ENCODE measurements around the gene WDR45. TPM values are rescaled to one million over a fixed set of nuclear protein-coding genes. Genes with fewer than 3 reads are reported as not detected.

The WDR45 gene
- total and polyA plus RNA-seq, 8 donors: 12.2 to 209 (median 83.1) TPM

GRCh38 chrX:49029876-49030275 is 49.8 kb downstream of the WDR45 start:
- H3K27me3 ChIP-seq: no peaks in the 10 kb centered on the region
- H3K36me3 ChIP-seq: peaks cover 12 to 62% (median 51%) of the 10 kb centered on the region in 4 donors
- intact Hi-C loops (cut with DNase I; ENCODE audit: low total_unique reads): no loop called here
- WGBS, 5 donors: 70 to 100% (median 80%) methylated on average over 1 to 6 of the region's 6 CpGs
- TF ChIP-seq POLR2A (IDR thresholded peaks at IDR 0.05) (no peak), CTCF (IDR thresholded peaks at IDR 0.05) (no peak), EP300 (IDR thresholded peaks at IDR 0.05) (no peak), POLR2AphosphoS5 (IDR thresholded peaks at IDR 0.05) (no peak)
- H3K9me3 ChIP-seq: peaks cover 0 to under 1% (median 0%) of the 10 kb centered on the region in 4 donors
- H3K4me3 ChIP-seq: no peak overlapping the region
- H3K27ac ChIP-seq: peak overlapping the region in 1 of 5 donors; percentile 5
- DNase-seq: peak in 1 of 2 donors; percentile 54
- H3K4me1 ChIP-seq: peaks cover 0 to 15% (median 6%) of the 10 kb centered on the region in 4 donors

Small RNA genes within 50 kb of the gene (small RNA-seq; reads per million reads assigned to genes)
- gene RNU4-52P: 0.07 to 0.69 (median 0.11) reads per million in 4 donors

Other genes with a start within 250 kb of the WDR45 start
- 10 to 100 TPM in 2 of 5 donors, 1 to 10 TPM in 3; 1.3 to 46.6 (median 7.0) TPM for gene PCSK1N, start 244.3 kb downstream of the WDR45 start, total RNA-seq
- 10 to 100 TPM; 12.4 to 15.3 (median 13.1) TPM for gene PCSK1N, start 244.3 kb downstream of the WDR45 start, polyA plus RNA-seq
- gene TIMM17B, start 182.1 kb downstream of the WDR45 start, total RNA-seq: 10 to 100 TPM in 3 of 5 donors, 1 to 10 TPM in 2; 2.9 to 24.1 (median 14.3) TPM
- gene TIMM17B, start 182.1 kb downstream of the WDR45 start, polyA plus RNA-seq: 10 to 100 TPM; 43.4 to 77.2 (median 50.8) TPM
- gene PQBP1, start 182.0 kb downstream of the WDR45 start, total RNA-seq: 100 to 1,000 TPM in 1 of 5 donors, 10 to 100 TPM in 3, 1 to 10 TPM in 1; 4.7 to 148 (median 58.9) TPM
- 100 to 1,000 TPM; 106 to 133 (median 118) TPM for gene PQBP1, start 182.0 kb downstream of the WDR45 start, polyA plus RNA-seq
- gene SLC35A2, start 168.2 kb downstream of the WDR45 start, total RNA-seq: 10 to 100 TPM in 3 of 5 donors, 1 to 10 TPM in 1, not detected in 1; 4.3 to 25.4 (median 14.5) TPM
- gene SLC35A2, start 168.2 kb downstream of the WDR45 start, polyA plus RNA-seq: 10 to 100 TPM in 1 of 3 donors, 1 to 10 TPM in 2; 6.9 to 12.3 (median 10.0) TPM
- 10 to 100 TPM in 2 of 5 donors, 1 to 10 TPM in 3; 1.2 to 33.2 (median 9.6) TPM for gene PIM2, start 160.9 kb downstream of the WDR45 start, total RNA-seq
- 10 to 100 TPM in 2 of 3 donors, 1 to 10 TPM in 1; 7.3 to 12.7 (median 10.3) TPM for gene PIM2, start 160.9 kb downstream of the WDR45 start, polyA plus RNA-seq
- gene OTUD5, start 122.3 kb downstream of the WDR45 start, total RNA-seq: 100 to 1,000 TPM in 1 of 5 donors, 10 to 100 TPM in 4; 16.1 to 163 (median 18.1) TPM
- gene OTUD5, start 122.3 kb downstream of the WDR45 start, polyA plus RNA-seq: 10 to 100 TPM; 23.0 to 26.4 (median 25.5) TPM
- gene KCND1, start 108.0 kb downstream of the WDR45 start, total RNA-seq: 1 to 10 TPM in 1 of 5 donors, under 1 TPM in 1, not detected in 3; 0.45 to 2.4 TPM
- gene KCND1, start 108.0 kb downstream of the WDR45 start, polyA plus RNA-seq: under 1 TPM; 0.15 to 0.68 (median 0.19) TPM
- 100 to 1,000 TPM in 1 of 5 donors, 10 to 100 TPM in 4; 30.7 to 127 (median 58.9) TPM for gene GRIPAP1, start 77.6 kb downstream of the WDR45 start, total RNA-seq
- 10 to 100 TPM; 15.6 to 21.0 (median 16.3) TPM for gene GRIPAP1, start 77.6 kb downstream of the WDR45 start, polyA plus RNA-seq
- 10 to 100 TPM; 13.0 to 42.2 (median 35.3) TPM for gene TFE3, start 36.5 kb downstream of the WDR45 start, total RNA-seq
- 10 to 100 TPM; 21.5 to 28.1 (median 27.0) TPM for gene TFE3, start 36.5 kb downstream of the WDR45 start, polyA plus RNA-seq
- 10 to 100 TPM in 2 of 5 donors, 1 to 10 TPM in 3; 2.3 to 25.4 (median 6.1) TPM for gene CCDC120, start 20.9 kb downstream of the WDR45 start, total RNA-seq
- gene CCDC120, start 20.9 kb downstream of the WDR45 start, polyA plus RNA-seq: 1 to 10 TPM; 3.8 to 7.3 (median 4.0) TPM
- gene PRAF2, start 5.9 kb downstream of the WDR45 start, total RNA-seq: 10 to 100 TPM in 1 of 5 donors, 1 to 10 TPM in 2, not detected in 2; 5.0 to 37.1 (median 5.9) TPM
- gene PRAF2, start 5.9 kb downstream of the WDR45 start, polyA plus RNA-seq: 10 to 100 TPM in 2 of 3 donors, 1 to 10 TPM in 1; 9.3 to 16.6 (median 10.3) TPM
- gene GPKOW, start 43.8 kb upstream of the WDR45 start, total RNA-seq: 10 to 100 TPM in 2 of 5 donors, 1 to 10 TPM in 3; 6.4 to 19.1 (median 8.2) TPM
- 10 to 100 TPM; 14.1 to 18.2 (median 14.7) TPM for gene GPKOW, start 43.8 kb upstream of the WDR45 start, polyA plus RNA-seq
- 10 to 100 TPM in 3 of 5 donors, 1 to 10 TPM in 2; 4.7 to 43.2 (median 10.3) TPM for gene MAGIX, start 82.9 kb upstream of the WDR45 start, total RNA-seq
- 10 to 100 TPM; 18.9 to 41.1 (median 35.0) TPM for gene MAGIX, start 82.9 kb upstream of the WDR45 start, polyA plus RNA-seq
- 100 to 1,000 TPM in 1 of 5 donors, 10 to 100 TPM in 4; 14.0 to 155 (median 52.2) TPM for gene PLP2, start 92.0 kb upstream of the WDR45 start, total RNA-seq
- 100 to 1,000 TPM in 1 of 3 donors, 10 to 100 TPM in 2; 55.0 to 323 (median 94.4) TPM for gene PLP2, start 92.0 kb upstream of the WDR45 start, polyA plus RNA-seq
- 10 to 100 TPM in 3 of 5 donors, 1 to 10 TPM in 2; 3.7 to 65.1 (median 16.9) TPM for gene PRICKLE3, start 106.5 kb upstream of the WDR45 start, total RNA-seq
- gene PRICKLE3, start 106.5 kb upstream of the WDR45 start, polyA plus RNA-seq: 1 to 10 TPM; 6.3 to 7.1 (median 6.5) TPM
- gene SYP, start 120.3 kb upstream of the WDR45 start, total RNA-seq: 100 to 1,000 TPM in 1 of 5 donors, 1 to 10 TPM in 2, under 1 TPM in 1, not detected in 1; 0.89 to 211 (median 3.3) TPM
- gene SYP, start 120.3 kb upstream of the WDR45 start, polyA plus RNA-seq: 1 to 10 TPM in 2 of 3 donors, under 1 TPM in 1; 0.92 to 5.0 (median 3.9) TPM
- gene CACNA1F, start 153.5 kb upstream of the WDR45 start, total RNA-seq: 1 to 10 TPM in 1 of 5 donors, under 1 TPM in 2, not detected in 2; 0.37 to 6.1 (median 0.89) TPM
- under 1 TPM; 0.06 to 0.18 (median 0.15) TPM for gene CACNA1F, start 153.5 kb upstream of the WDR45 start, polyA plus RNA-seq
- 10 to 100 TPM in 2 of 5 donors, 1 to 10 TPM in 3; 2.7 to 68.9 (median 7.0) TPM for gene CCDC22, start 155.6 kb upstream of the WDR45 start, total RNA-seq
- 10 to 100 TPM in 1 of 3 donors, 1 to 10 TPM in 2; 7.4 to 12.2 (median 8.9) TPM for gene CCDC22, start 155.6 kb upstream of the WDR45 start, polyA plus RNA-seq
- gene FOXP3, start 184.8 kb upstream of the WDR45 start, total RNA-seq: not detected
- gene FOXP3, start 184.8 kb upstream of the WDR45 start, polyA plus RNA-seq: under 1 TPM in 2 of 3 donors, not detected in 1; 0.12 to 0.88 TPM
- 10 to 100 TPM in 1 of 5 donors, 1 to 10 TPM in 4; 1.4 to 20.4 (median 5.7) TPM for gene PPP1R3F, start 189.9 kb upstream of the WDR45 start, total RNA-seq
- 1 to 10 TPM; 2.1 to 6.4 (median 4.0) TPM for gene PPP1R3F, start 189.9 kb upstream of the WDR45 start, polyA plus RNA-seq
- gene GAGE10, start 223.8 kb upstream of the WDR45 start, total RNA-seq: not detected
- gene GAGE10, start 223.8 kb upstream of the WDR45 start, polyA plus RNA-seq: not detected
- gene GAGE12J, start 242.2 kb upstream of the WDR45 start, total RNA-seq: not detected
- gene GAGE12J, start 242.2 kb upstream of the WDR45 start, polyA plus RNA-seq: not detected